ENCODE data around the gene LIPI. TPM values are rescaled to one million over a fixed set of nuclear protein-coding genes. Genes with fewer than 3 reads are reported as not detected.

The LIPI gene
- total and polyA plus RNA-seq, 10 of the 15 experiments (the other 5 are each of a cell fraction or from before 2014, with no cell fraction given) = 0.05 to 0.32 (median 0.10) TPM; not detected in 5

GRCh38 chr21:14213164-14213563, 2.4 kb upstream of the LIPI start (continued):
- TF ChIP-seq NR2C2 (IDR thresholded peaks at IDR 0.05; ENCODE audit: borderline replicate concordance, control insufficient read depth, insufficient read length, low read depth) (no peak), CREM (IDR thresholded peaks at IDR 0.05; ENCODE audit: low read depth) (no peak)

GRCh38 chr21:14206222-14206621, 4.5 kb downstream of the LIPI start:
- Histone ChIP-seq H3K79me2 (ENCODE audit: control insufficient read depth, insufficient read depth, low read length) (no peaks in the 10 kb centered on the region), H4K20me1 (ENCODE audit: control insufficient read depth, insufficient read depth) (no peaks in the 10 kb centered on the region), H3K4me3 (no peak overlapping the region), H3K27me3 (replicated peaks in 1 of 2; ENCODE audit: control insufficient read depth in 2 of 2, insufficient read depth in 2 of 2, low read length in 1 of 2) (no peaks in the 10 kb centered on the region), H2AFZ (ENCODE audit: control insufficient read depth, low read depth, low read length) (no peak overlapping the region), H3K4me1 (ENCODE audit: control insufficient read depth, insufficient read depth, low read length) (no peaks in the 10 kb centered on the region), H3K9ac (ENCODE audit: control insufficient read depth, insufficient read depth, low read length) (no peak overlapping the region), H3K9me3 (replicated peaks; ENCODE audit: control insufficient read depth, insufficient read depth, low read length) (no peaks in the 10 kb centered on the region; the same call in 2 of the 3 replicates), H3K4me2 (ENCODE audit: control insufficient read depth, insufficient read depth) (no peak overlapping the region), H3K27ac (ENCODE audit: control insufficient read depth, insufficient read depth) (no peak overlapping the region), H3K36me3 (ENCODE audit: control insufficient read depth in 2 of 2, insufficient read depth in 2 of 2, low read length in 1 of 2) (no peaks in the 10 kb centered on the region)
- no TSS peak for BruUV-seq (replicated peaks)
- FAIRE-seq = no peak
- POLR2A ChIA-PET = no interaction called here
- SMC1A ChIA-PET (ENCODE audit: uncharacterized antibody, unreplicated experiment) = no interaction called here
- in situ Hi-C loops (cut with MboI) = no loop called here
- ATAC-seq = no peak
- TF ChIP-seq, protein P1, sequence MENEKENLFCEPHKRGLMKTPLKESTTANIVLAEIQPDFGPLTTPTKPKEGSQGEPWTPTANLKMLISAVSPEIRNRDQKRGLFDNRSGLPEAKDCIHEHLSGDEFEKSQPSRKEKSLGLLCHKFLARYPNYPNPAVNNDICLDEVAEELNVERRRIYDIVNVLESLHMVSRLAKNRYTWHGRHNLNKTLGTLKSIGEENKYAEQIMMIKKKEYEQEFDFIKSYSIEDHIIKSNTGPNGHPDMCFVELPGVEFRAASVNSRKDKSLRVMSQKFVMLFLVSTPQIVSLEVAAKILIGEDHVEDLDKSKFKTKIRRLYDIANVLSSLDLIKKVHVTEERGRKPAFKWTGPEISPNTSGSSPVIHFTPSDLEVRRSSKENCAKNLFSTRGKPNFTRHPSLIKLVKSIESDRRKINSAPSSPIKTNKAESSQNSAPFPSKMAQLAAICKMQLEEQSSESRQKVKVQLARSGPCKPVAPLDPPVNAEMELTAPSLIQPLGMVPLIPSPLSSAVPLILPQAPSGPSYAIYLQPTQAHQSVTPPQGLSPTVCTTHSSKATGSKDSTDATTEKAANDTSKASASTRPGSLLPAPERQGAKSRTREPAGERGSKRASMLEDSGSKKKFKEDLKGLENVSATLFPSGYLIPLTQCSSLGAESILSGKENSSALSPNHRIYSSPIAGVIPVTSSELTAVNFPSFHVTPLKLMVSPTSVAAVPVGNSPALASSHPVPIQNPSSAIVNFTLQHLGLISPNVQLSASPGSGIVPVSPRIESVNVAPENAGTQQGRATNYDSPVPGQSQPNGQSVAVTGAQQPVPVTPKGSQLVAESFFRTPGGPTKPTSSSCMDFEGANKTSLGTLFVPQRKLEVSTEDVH (IDR thresholded peaks at IDR 0.05; ENCODE audit: low read depth, partially characterized antibody) = no peak
- TF ChIP-seq, protein P2, sequence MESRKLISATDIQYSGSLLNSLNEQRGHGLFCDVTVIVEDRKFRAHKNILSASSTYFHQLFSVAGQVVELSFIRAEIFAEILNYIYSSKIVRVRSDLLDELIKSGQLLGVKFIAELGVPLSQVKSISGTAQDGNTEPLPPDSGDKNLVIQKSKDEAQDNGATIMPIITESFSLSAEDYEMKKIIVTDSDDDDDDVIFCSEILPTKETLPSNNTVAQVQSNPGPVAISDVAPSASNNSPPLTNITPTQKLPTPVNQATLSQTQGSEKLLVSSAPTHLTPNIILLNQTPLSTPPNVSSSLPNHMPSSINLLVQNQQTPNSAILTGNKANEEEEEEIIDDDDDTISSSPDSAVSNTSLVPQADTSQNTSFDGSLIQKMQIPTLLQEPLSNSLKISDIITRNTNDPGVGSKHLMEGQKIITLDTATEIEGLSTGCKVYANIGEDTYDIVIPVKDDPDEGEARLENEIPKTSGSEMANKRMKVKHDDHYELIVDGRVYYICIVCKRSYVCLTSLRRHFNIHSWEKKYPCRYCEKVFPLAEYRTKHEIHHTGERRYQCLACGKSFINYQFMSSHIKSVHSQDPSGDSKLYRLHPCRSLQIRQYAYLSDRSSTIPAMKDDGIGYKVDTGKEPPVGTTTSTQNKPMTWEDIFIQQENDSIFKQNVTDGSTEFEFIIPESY (IDR thresholded peaks at IDR 0.05) = no peak
- TF ChIP-seq SKIL (IDR thresholded peaks at IDR 0.05; ENCODE audit: low read depth, poor library complexity, severe bottlenecking) (no peak), EZH2 (IDR thresholded peaks at IDR 0.05; ENCODE audit: borderline replicate concordance, control insufficient read depth, low read depth, low read length) (no peak), SUPT20H (IDR thresholded peaks at IDR 0.05; ENCODE audit: borderline replicate concordance, control insufficient read depth, low read depth, low read length) (no peak), CBX5 (IDR thresholded peaks at IDR 0.05; ENCODE audit: low read depth) (no peak), ETV6 (conservative IDR thresholded peaks at IDR 0.05 in 1 of 2, IDR thresholded peaks at IDR 0.05 in 1 of 2; ENCODE audit: borderline replicate concordance in 1 of 2, low read depth in 1 of 2) (no peak), BMI1 (IDR thresholded peaks at IDR 0.05; ENCODE audit: borderline replicate concordance) (no peak), RCOR1 (conservative IDR thresholded peaks at IDR 0.05; ENCODE audit: low read depth, low read length) (no peak), WRNIP1 (IDR thresholded peaks at IDR 0.05; ENCODE audit: borderline replicate concordance, low read depth, low read length) (no peak)
- intact Hi-C loops (cut with micrococcal nuclease; ENCODE audit: unreplicated experiment) = no loop called here
- CTCF ChIA-PET = interaction anchor here (0.9 kb wide), 1 partner anchor 47 kb away, joined by 3 read pairs; no protein-coding TSS in a partner anchor
- DNase-seq (ENCODE audit: low read depth, low spot score) = no peak
- RAD21 ChIA-PET (ENCODE audit: unreplicated experiment) = no interaction called here
